HG03159 (cell line): Measurements from ENCODE around the gene MT3.

Experiments
- ATAC-seq: cut with Tn5 transposase; IDR thresholded peaks from one replicate; pipeline ENCODE4 v1.9.1; 2021; ENCODE audit warnings: mild to moderate bottlenecking, moderate library complexity; ENCODE audit not compliant: unreplicated experiment

MT3 gene

DNA sequence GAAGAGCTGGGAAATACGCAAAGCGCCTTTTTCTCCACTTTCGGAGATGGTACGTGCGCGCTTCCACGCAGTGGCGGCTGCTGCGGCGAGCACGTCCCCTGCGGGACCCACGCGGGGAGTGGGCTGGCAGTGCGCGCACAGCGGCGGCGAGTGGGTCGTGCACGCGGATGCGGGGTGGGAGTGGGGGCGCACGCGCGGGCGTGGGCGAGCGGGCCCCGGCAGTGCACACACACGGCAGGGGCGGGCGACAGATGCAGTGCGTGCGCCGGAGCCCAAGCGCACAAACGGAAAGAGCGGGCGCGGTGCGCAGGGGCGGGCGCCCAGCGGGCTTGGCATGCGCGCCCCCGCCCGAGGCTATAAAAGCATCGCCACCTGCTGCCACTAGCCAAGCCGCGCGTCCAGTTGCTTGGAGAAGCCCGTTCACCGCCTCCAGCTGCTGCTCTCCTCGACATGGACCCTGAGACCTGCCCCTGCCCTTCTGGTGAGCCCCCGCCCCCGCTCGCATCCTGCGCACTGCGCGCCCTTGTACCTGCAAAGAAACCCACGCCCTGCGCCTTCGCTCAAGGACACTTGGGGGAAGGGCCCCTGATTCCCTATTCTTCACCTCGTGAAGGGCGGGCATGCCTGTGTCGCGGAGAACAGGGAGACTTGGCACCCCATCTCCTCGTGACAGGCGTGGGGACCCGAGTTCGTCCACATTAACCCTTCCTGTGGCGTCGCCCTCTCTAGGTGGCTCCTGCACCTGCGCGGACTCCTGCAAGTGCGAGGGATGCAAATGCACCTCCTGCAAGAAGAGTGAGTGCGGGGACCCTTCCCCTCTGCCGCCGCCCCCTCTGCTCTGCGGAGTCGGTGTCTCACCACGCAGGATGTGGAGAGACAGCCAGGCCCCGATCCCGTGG, at the start of gene MT3:
Gene MT3 (plus strand): TSS at position 388 of the 899 bp plus-strand sequence. CDS start 63 bp downstream, at position 451.
- no peak for ATAC-seq

DNA sequence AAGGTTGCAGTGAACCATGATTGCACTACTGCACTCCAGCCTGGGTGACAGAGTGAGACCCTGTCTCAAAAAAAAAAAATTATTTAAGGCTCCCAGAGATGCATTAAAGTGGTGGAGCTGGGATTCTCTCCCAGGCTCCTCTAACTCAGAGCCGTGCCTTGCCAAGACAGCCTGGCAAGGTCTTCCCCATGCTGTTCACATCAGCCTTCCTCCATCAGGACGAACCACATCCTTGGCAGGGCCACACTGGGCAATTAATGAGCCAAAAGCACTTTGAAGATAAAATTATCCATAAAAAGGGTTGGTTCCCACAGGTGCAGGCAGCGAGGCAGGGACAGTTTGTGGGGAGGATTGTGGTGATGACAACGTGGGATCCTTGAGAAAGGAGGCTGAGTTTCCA, 49.7 kb upstream of the MT3 start:
- no peak for ATAC-seq

DNA sequence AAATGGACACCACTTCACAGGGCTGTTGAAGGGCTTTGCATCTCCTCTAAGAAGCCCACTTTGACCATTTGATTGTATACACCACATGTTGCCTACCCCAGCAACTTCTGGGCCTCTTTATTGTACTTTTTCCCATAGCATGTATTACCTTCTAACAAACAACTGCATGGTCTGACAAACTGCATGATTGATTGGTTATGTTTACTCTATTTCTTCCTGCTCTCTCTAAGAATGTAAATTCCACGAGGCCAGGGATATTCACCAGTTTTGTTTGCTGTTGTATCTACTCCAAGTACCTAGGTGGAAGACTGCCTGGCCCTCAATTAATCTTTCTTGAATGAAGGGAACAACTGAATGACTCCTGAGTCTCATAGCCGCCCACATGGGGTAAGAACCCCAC, 47.3 kb upstream of the MT3 start:
- ATAC-seq: no peak

DNA sequence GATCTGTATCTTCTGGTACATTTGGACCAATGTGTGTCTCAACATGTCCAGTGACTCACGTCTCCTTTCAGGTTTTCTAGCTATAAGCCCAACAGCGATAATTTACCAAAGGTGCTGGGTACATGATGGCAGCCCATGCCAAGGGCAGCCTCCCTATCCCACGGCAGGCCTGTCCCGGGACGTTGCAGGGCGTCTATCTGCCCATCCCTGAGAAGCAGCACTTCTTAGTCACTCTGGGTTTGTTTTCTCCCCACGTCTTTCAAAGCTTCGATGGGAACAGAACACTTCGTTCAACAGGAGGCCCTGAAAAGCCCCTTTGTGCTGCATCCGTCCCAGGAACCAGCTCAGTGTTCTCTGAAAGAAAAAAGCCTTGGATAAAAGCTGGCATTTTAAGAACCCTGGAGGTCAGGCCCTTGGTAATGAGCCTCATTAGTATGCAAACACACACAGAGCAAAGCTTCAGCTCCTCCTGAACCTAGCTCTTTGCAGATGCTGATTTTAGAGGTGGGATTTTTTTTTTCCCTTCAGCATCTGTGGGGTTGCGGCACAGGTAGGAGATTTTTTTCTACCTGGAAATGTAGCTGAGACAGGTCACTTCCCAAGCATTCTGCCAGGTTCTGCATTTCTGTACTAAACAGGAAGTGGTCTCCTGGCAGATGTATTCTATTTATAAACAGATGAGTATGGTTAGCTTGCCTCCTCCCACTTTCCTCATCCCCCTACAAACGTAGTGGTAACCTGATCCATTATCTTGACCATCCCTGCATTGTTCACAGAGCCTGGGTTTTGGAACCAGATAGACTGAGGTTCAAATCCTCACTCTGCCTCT, 42.0 kb upstream of the MT3 start:
- no peak for ATAC-seq

DNA sequence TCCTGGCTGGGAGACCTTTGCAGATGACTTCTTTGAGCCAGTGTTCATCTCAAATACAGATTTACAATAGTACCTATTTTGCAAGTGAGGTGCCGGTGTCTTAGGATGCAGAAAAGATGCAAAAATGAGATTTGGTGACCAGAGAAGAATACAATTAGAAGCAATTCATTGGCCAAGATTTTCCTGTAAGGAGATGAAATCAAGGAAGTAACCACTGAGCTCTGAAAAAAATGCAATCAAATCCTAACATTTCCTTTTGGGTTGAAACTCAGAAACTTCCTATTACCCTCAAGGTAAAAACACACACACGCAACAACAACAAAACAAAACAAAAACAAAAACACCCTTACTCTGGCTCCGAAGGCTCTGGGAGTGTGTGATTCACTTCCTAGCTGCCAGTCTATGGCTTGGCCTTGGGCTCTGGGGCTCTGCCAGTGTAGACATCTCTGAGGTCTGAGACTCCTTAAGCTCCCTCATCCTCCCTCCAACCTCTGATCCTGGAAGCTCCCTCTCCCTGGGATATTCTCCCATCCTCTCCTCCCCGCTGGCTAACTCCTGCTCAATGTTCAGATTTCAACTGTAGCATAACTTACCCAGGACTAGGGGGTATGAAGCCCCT, 41.3 kb upstream of the MT3 start:
- no peak for ATAC-seq

DNA sequence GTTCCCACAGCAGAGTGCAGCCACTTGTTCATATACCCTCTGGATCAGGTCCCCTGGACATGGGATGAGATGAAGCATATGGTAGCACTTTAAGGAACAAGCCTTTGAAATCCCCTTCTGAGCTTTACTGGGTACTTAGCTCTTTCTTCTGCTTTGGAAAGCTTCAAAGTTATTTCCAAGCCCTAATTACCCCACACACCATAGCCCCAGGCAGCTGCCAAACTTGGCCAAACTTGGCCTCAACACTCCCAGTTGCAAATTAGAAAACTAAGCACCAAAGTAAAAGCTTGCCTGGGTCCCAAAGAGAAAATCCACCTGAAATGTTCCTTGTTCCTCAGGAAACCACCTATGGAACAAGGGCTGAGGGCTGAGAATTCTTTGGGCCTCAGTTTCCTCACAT, 40.2 kb upstream of the MT3 start:
- no peak for ATAC-seq

DNA sequence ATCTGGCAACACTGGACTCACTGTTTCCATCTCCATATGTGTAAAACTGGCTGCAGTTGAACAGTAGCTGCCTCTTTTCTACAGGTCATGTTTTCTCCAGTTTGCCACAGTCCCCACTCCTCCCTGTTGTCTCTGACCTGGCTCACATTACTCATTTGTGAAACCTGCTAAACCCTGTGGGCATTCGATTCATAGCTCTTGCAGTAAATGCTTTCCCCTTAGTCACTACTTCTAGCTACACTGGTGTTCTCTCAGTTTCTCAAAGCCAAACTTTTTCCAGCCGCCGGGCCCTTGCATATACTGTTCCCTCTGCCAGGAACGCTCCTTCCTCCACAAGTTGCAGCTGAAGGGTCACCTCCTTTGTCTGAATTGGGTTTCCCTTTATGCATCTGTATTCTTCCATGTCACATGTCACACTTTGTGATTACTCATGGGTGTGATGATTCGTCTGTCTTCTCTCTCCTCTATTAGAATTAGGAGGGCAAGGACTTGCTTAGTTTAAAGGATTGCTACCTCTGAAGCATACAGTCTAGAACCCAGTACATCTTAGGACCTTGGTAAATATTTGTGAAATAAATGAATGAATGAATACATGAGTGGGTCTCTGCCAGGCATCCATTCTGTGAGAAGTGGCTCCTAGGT, 39.5 kb upstream of the MT3 start:
- no peak for ATAC-seq

DNA sequence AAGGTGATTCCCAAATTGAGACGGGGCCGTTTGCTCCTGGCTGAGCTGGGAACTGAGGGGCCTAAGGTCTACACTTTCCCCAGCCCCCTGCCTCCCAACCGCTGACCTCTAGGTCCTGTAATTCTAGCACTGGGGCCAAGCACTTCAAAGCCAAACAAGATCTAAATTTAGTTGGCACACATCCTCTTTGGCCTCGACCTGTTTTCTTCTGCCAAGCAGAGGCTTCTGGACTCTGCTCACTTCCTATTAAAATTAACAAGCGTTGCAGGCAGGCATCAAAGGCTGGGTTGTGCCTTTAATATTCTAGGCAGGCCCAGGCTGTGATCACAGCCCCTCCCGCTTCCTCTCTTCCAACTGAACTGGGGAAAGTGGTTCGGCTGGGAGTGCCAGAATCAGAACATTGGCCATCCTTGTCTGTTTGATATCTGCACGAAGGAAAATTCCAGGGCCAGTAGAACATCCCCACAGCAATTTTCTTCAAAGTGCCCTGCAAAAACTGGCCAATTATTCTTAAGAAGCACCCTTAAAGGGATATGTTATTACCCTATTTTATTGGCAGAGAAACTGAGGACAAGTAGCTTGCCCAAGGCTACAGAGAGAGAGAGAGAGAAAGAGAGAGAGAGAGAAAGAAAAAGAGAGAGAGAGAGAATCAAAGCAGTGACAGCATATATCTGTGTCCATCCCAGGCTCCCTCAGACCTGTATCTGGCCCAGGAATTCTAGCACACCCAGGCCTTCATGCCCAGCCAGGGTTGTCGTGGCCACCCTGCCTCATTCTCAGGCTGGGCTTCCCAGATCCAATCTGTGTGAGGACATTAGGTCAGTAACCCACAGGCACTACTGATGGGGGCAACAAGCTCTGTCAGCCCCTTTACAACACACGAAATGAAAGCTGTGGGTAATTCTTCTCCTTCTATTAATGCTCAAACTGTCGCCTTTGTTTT, 37.3 kb upstream of the MT3 start:
- no peak for ATAC-seq

DNA sequence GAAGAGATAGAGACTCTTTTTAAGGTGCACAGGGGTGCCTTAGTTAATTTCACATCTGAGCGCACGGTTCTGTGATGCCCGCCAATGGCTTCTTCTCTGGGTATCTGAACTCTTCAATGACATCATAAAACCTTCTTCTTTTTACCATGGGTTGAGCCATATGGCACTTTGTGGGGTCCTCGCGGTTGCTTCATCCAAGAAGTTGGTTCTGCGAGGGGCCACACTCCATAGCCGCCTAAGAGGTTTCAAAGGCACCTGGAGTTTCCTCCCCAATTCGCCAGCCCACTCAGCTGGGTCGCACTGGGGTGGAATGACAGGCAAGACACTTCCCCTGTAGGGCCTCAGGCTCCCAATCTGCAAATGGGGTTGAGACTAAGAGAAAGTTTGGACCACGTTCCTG, 34.9 kb upstream of the MT3 start:
- ATAC-seq: no peak

DNA sequence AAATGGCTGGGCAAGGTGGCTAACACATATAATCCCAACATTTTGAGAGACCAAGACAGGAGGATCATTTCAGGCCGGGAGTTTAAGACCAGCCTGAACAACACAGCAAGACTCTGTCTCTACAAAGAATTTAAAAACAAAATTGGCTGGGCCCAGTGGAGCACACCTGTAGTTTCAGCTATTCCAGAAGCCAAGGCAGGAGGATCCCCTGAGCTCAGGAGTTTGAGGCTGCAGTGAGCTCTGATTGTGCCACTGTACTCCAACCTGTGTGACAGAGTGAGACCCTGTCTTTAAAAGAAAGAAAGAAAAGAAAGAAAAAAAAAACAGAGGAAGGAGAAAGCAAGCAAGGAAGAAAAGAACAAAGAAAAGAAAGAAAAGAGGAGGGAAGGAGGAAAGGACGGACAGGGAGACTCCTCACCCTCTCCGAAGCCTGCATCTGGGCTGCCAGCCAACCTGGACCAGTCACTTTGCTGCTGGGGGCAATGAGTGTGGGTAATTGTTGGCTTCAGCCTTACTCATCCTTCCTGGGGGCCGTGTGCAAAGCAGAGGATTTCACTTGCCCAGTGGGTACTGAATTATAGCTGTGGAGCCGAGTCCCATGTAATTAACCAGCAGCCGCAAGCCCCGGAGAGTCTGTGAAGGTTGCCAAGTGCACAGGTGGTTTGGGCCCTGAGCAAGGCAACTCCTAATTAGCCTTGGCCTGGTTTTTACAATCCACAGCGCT, 31.1 kb upstream of the MT3 start:
- ATAC-seq: no peak

DNA sequence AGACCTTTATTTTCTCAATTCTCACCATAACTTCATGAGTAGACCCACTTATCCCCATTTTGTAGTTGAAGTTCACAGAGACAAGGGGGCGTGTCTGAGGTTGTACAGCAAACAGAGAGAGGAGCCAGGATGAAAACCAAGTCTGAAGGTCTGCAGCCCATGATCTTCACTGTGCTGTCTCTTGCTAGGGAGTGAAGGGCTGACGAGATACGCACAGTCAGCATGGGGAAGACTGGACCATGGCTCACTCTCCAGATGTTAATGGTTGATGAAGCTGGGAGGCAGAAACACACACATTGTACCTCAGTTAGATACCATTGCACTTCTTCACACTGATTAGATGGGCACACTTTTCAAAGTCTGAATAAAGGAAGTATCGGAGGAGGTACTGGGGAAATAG, 30.2 kb upstream of the MT3 start:
- ATAC-seq: no peak

DNA sequence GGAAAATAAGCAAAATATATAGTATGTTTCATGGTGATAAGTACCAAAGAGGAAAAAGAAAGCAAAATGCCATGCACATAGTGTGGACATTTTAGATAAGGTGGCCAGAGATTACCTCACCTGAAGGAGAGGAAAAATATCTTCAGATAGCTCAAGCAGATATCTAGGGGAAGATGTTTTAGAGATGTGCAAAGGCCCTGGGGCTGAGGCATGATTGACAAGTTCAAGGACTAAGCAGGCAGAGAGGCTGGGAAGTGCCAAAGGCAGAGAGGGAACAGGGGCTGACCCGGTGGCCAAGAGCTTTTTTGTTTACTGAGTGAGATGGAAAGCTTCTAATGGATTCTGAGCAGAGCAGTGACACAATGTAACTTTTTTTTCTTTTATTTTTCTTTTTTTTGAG, 28.9 kb upstream of the MT3 start:
- no peak for ATAC-seq

DNA sequence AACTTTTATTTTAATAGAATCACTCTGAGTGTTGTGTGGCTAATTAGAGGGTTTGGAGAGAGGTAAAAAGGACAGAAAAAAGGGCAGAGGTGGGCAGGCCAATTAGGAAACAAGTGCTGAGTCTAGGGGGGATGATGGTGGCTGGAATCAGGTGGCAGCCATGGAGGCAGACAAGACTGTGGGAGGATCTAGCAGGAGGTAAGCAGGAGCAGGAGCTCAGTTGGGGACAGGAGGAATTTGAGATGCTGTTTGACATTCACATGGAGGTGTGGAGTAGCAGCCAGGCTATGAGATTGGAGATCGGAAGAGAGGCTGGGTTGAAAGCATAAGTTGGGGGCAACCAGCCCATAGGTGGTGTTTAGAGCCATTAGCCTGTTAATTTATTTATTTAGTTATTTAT, 28.2 kb upstream of the MT3 start:
- no peak for ATAC-seq

DNA sequence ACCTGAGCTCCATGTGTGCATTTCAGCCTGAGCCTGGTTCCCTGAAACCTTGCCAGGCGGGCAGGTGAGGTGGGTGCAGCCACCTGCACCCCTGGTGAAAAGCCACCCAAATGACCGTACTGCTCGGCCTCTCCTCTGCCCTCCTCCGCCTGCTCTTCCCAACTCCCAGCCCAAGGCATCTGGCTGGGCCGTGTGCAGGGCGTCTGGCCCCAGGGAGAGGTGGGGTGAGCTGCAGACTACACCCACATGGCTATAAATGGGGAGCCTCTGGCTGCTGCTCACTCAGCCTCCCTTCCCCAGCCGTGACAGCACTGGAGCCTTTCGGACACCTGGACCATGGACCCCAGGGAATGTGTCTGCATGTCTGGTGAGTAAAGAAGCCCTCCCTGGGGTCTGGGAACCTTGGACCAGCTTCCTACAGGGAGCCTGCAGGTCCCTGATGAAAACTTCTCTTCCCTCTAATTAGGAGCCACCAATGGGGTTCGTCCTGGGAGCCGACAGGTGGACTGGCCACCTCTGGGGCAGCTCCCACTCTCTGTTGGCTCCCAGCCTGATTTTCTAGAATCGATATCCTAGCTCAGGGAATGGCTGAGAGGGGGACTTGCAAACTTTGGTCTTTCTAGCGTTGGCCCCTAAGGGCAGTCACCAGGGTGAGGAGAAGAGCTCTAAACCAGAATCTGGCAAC, 24.4 kb upstream of the MT3 start, which contains the start of gene MT4:
Gene MT4 (plus strand): TSS at position 281 of the 685 bp plus-strand sequence. CDS start 56 bp downstream, at position 337.
- no peak for ATAC-seq

DNA sequence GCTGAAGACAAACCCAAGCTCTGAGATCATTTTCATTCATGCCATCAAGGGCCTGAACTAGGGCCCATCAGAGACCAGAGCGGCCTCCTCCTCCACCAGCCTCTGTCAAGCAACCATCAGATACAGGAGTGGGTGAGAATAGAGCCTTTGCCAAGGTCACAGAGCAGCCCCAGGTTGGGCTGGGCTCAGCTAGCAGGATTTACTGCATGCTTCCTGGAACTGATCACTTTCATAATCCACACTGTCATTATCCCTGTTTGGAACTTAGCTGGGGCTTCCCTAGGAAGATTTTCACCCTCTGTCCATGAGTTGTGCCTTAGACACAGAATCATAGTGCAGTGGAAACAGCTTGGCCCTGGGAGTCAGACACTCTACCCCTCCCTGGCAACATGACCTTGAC, 19.4 kb upstream of the MT3 start:
- no peak for ATAC-seq

DNA sequence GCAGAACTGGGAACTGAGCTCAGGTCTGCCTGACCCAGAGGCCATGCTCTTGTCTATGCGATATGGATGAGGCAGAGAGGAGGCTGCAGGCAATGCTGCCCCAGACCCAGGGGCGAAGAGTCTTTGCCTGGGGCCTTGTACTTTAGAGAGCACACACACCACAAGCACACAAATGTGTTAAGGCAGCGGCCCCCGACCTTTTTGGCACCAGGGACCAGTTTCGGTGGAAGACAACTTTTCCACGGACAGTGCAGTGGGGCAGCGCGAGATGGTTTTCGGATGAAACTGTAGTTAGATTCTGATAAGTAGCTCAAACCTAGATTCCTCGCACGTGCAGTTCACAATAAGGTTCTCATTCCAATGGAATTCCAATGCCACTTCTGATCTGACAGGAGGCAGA, 17.8 kb upstream of the MT3 start:
- no peak for ATAC-seq

DNA sequence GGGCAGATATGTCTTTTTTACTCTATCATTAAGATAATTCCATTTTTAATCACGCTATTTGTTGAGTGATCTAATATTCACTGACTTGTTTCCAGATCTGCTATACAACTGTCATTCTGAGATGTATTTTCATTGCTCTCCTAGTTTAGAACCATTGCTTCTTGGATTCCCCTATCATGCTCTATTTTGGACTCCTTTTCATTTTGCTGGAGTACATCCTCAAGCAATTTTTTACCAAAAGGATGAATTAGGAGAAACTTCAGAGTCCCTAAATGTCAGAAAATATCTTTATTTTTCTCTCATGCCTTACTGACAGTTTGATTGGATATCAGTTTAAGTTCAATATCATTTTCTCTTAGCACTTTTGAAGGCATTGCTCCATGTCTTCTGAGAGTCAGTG, 14.7 kb upstream of the MT3 start:
- ATAC-seq: no peak

DNA sequence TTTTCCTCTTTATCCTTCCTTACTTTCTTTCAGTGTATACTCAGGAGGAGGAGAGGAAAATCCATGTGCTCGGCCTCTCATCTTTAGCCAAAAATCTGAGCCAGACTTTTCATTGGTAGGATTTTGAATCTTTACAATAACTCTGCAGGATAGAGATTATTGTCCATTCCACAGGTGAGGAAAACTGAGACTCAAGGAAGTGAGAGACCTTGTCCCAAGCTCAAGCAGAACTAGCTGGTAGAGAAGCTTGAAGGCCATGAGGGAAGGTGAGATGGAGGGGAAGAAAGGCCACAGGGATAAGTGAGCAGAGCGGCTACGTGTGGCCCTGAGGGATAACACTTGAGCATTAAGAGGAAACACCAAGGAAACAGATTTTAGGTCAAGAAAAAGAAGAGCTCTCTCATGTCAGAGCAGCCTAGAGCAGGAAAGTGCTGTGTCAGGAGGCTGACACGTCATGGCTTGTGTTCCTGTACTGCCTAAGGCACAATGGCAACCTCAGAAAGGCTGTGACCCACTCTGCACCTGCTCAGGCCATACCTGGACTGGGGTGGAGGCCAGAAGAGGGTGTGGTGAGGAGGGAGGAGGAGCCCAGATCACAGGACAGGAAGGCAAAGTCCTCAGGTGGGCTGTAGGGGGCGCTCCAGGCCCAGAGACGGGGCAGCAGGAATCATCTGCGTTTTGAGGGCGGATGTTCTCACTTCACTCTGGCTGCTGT, 12.6 kb upstream of the MT3 start:
- peak; percentile 87 for ATAC-seq
